Measurements from ENCODE around the gene NCAM1.

NCAM1 gene

GRCh38 chr11:113203141-113203753 is 242.0 kb downstream of the NCAM1 start:
- TF ChIP-seq ZNF629 (tag by site-specific recombination; IDR thresholded peaks at IDR 0.05) (no peak), ZNF776 (tag by site-specific recombination; IDR thresholded peaks at IDR 0.05; ENCODE audit: borderline replicate concordance) (no peak), ZXDB (tag by site-specific recombination; IDR thresholded peaks at IDR 0.05) (no peak), ZBTB10 (tag by site-specific recombination; IDR thresholded peaks at IDR 0.05) (no peak), ZNF830 (tag by site-specific recombination; IDR thresholded peaks at IDR 0.05; ENCODE audit: low read depth) (no peak), GLIS2 (tag by site-specific recombination; IDR thresholded peaks at IDR 0.05) (no peak), WT1 (tag by site-specific recombination; IDR thresholded peaks at IDR 0.05) (no peak), ZNF664 (tag by site-specific recombination; IDR thresholded peaks at IDR 0.05) (no peak), RBAK (tag by site-specific recombination; IDR thresholded peaks at IDR 0.05) (no peak), KLF1 (tag by site-specific recombination; IDR thresholded peaks at IDR 0.05) (no peak), YY1 (tag by site-specific recombination; IDR thresholded peaks at IDR 0.05) (no peak), ZBTB11 (tag by site-specific recombination; conservative IDR thresholded peaks at IDR 0.05; ENCODE audit: low read depth) (no peak)
- Histone ChIP-seq H3K36me3 (ENCODE audit: control insufficient read depth in 2 of 2, insufficient read depth in 1 of 2, low read length in 2 of 2) (peaks cover 0 to 23% of the 10 kb centered on the region in 2 experiments; a peak in 1 of 3 replicates), H3K4me1 (ENCODE audit: control insufficient read depth, insufficient read depth, low read length) (no peaks in the 10 kb centered on the region), H3K27ac (ENCODE audit: extremely low read depth, low read depth, low read length) (no peak overlapping the region), H3K9me3 (ENCODE audit: control insufficient read depth, insufficient read depth, low read depth, low read length) (no peaks in the 10 kb centered on the region), H3K4me3 (ENCODE audit: low read depth, low read length) (no peak overlapping the region)
- ChIA-PET CTCF (interaction anchor here (1.2 kb wide), 1 partner anchor 33 kb away, joined by 3 read pairs; no protein-coding TSS in a partner anchor), POLR2A (no interaction called here)

GRCh38 chr11:113204280-113204679 is 243.1 kb downstream of the NCAM1 start:
- no peak for TF ChIP-seq ZNF311 (tag by site-specific recombination; IDR thresholded peaks at IDR 0.05; ENCODE audit: borderline replicate concordance)
- no peak for TF ChIP-seq TCF7L2 (IDR thresholded peaks at IDR 0.05; ENCODE audit: borderline replicate concordance, low read depth, low read length)
- no peak for TF ChIP-seq ZSCAN18 (tag by site-specific recombination; IDR thresholded peaks at IDR 0.05)
- TF ChIP-seq ZNF768 (tag by site-specific recombination; IDR thresholded peaks at IDR 0.05), result no peak
- TF ChIP-seq MYNN (tag by site-specific recombination; IDR thresholded peaks at IDR 0.05; ENCODE audit: borderline replicate concordance), result no peak
- no peak for TF ChIP-seq ZNF555 (tag by site-specific recombination; conservative IDR thresholded peaks at IDR 0.05)
- no peak for TF ChIP-seq ZNF792 (tag by site-specific recombination; IDR thresholded peaks at IDR 0.05)
- Histone ChIP-seq H3K27ac (ENCODE audit: extremely low read depth, low read depth, low read length) (no peak overlapping the region), H3K4me3 (ENCODE audit: low read depth, low read length) (no peak overlapping the region), H3K36me3 (ENCODE audit: control insufficient read depth in 2 of 2, insufficient read depth in 1 of 2, low read length in 2 of 2) (peaks cover 0 to 32% of the 10 kb centered on the region in 2 experiments; a peak in 1 of 3 replicates), H3K9me3 (ENCODE audit: control insufficient read depth, insufficient read depth, low read depth, low read length) (no peaks in the 10 kb centered on the region), H3K4me1 (ENCODE audit: control insufficient read depth, insufficient read depth, low read length) (no peaks in the 10 kb centered on the region)
- ChIA-PET CTCF (interaction anchor here (1.3 kb wide), 1 partner anchor 85 kb away, joined by 3 read pairs; no protein-coding TSS in a partner anchor), POLR2A (no interaction called here)

Measured in HEK293 (cell line).